Measurements from ENCODE around the gene CHAC1.
"Not testable (repeated sequence)": the region's sequence is repeated elsewhere in the genome, so short reads cannot be mapped to it uniquely, and the experiment has no call there.

DNA sequence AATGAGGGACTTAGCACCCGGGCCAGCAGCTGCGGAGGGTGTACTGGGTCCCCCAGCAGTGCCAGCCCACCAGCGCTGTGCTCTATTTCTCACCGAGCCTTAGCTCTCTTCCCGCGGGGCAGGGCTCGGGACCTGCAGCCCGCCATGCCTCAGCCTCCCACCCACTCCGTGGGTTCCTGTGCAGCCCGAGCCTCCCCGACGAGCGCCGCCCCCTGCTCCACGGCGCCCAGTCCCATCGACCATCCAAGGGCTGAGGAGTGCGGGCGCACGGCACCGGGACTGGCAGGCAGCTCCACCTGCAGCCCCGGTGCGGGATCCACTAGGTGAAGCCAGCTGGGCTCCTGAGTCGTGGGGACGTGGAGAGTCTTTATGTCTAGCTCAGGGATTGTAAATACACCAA is 8.5 kb downstream of the CHAC1 start:
- TF ChIP-seq, protein P1, sequence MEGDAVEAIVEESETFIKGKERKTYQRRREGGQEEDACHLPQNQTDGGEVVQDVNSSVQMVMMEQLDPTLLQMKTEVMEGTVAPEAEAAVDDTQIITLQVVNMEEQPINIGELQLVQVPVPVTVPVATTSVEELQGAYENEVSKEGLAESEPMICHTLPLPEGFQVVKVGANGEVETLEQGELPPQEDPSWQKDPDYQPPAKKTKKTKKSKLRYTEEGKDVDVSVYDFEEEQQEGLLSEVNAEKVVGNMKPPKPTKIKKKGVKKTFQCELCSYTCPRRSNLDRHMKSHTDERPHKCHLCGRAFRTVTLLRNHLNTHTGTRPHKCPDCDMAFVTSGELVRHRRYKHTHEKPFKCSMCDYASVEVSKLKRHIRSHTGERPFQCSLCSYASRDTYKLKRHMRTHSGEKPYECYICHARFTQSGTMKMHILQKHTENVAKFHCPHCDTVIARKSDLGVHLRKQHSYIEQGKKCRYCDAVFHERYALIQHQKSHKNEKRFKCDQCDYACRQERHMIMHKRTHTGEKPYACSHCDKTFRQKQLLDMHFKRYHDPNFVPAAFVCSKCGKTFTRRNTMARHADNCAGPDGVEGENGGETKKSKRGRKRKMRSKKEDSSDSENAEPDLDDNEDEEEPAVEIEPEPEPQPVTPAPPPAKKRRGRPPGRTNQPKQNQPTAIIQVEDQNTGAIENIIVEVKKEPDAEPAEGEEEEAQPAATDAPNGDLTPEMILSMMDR (conservative IDR thresholded peaks at IDR 0.05 in 1 of 2, IDR thresholded peaks at IDR 0.05 in 1 of 2; ENCODE audit: low read depth in 1 of 2, low read length in 2 of 2): not testable (repeated sequence)
- not testable (repeated sequence) for TF ChIP-seq EZH2 (IDR thresholded peaks at IDR 0.05; ENCODE audit: low read length, missing control alignments)

All from fibroblast of lung (primary cell).